Activated naive CD4-positive, alpha-beta T cell treated with anti-CD3 and anti-CD28 coated beads, Interleukin-2, amount 10 ng/mL, durations not matched to agents 5 hours and 36 hours (primary cell): ENCODE measurements around the gene MYH1. TPM values are rescaled to one million over a fixed set of nuclear protein-coding genes. Genes with fewer than 3 reads are reported as not detected.

Experiments
- total RNA-seq, 2 experiments: library from RNA; stranded (reverse); gene quantifications; one replicate each; pipeline ENCODE4 v1.2.3, GENCODE V29; 2021

Gene MYH1
- not detected for total RNA-seq

GRCh38 chr17:10518271-10519037 is at the start of gene MYH1:
Gene MYH1, minus strand, starts transcription at chr17:10518542. Its CDS starts 1,900 bp downstream, at chr17:10516642.

GRCh38 chr17:10549096-10549842 is 30.9 kb upstream of the MYH1 start, which contains the start of gene MYH2:
Gene MYH2, minus strand, starts transcription at chr17:10549658. Its CDS starts 1,738 bp downstream, at chr17:10547920.

GRCh38 chr17:10469459-10469858 is 48.9 kb downstream of the MYH1 start, which contains the start of gene MYH4:
Gene MYH4, minus strand, starts transcription at chr17:10469559. Its CDS starts 2,814 bp downstream, at chr17:10466745.

Other genes starting within 250 kb of the MYH1 start
- not detected for gene MYH13, start 145.5 kb downstream of the MYH1 start, total RNA-seq
- gene MYH8, start 96.6 kb downstream of the MYH1 start, total RNA-seq: not detected
- gene MYH4, start 49.0 kb downstream of the MYH1 start, total RNA-seq: not detected
- not detected for gene MYH2, start 31.1 kb upstream of the MYH1 start, total RNA-seq
- gene MYH3, start 138.8 kb upstream of the MYH1 start, total RNA-seq: 1 to 10 TPM; 3.8 to 4.4 TPM
- 10 to 100 TPM; 20.7 to 22.0 TPM for gene SCO1, start 179.0 kb upstream of the MYH1 start, total RNA-seq
- 10 to 100 TPM; 18.5 to 19.8 TPM for gene ADPRM, start 179.1 kb upstream of the MYH1 start, total RNA-seq
- under 1 TPM; 0.15 to 0.94 TPM for gene TMEM220, start 211.5 kb upstream of the MYH1 start, total RNA-seq